BJ (cell line): ENCODE data around the gene ZNF564. TPM values are rescaled to one million over a fixed set of nuclear protein-coding genes. Genes with fewer than 3 reads are reported as not detected.

Experiments used
- CTCF ChIA-PET: fragments of 350-600 bp; formaldehyde crosslinking; extraction: SDS; loops from one replicate; lab custom pipeline; 2021; ENCODE audit warnings: antibody characterized with exemption, inconsistent platforms; lab: Yijun Ruan, JAX
- POLR2A ChIA-PET: fragments of 300-600 bp; sonication (Branson Sonifier 250); formaldehyde crosslinking; extraction: SDS; loops from one replicate; lab custom pipeline; 2021; ENCODE audit warnings: antibody characterized with exemption; lab: Charles Lee
- DNase-seq: peaks from one replicate; pipeline ENCODE4 v3.0.0-alpha.2; 2011; ENCODE audit warnings: low read depth
- H3K27me3 ChIP-seq: 2 replicates; pipeline ENCODE4 v1.6.0; 2011; ENCODE audit warnings: low read length; ENCODE audit not compliant: control insufficient read depth, insufficient read depth
- H3K36me3 ChIP-seq: 2 replicates; pipeline ENCODE4 v1.5.1; 2011; ENCODE audit warnings: low read length; ENCODE audit not compliant: control insufficient read depth, insufficient read depth
- H3K4me3 ChIP-seq: 2 replicates; pipeline ENCODE4 v1.5.1; 2011; ENCODE audit warnings: low read depth, mild to moderate bottlenecking, control low read depth, low read length
- CTCF ChIP-seq: IDR thresholded peaks from 2 replicates; pipeline ENCODE4 v1.5.1; 2011; ENCODE audit warnings: low read depth, mild to moderate bottlenecking, control low read depth, inconsistent platforms, low read length, moderate library complexity; ENCODE audit not compliant: insufficient read depth
- polyA plus RNA-seq: library from polyadenylated mRNA; depleted of rRNA; stranded (reverse); fragments of >200 nt; gene quantifications from 2 replicates; pipeline ENCODE4 v1.2.3, GENCODE V29; 2011; rRNA removed
- small RNA-seq: library from RNA; depleted of rRNA; stranded (forward); fragments of <200 nt; gene quantifications from one replicate; pipeline ENCODE3, GENCODE V24; 2012; ENCODE audit warnings: low replicate concordance, low read depth; ENCODE audit not compliant: insufficient read length

Gene ZNF564
- polyA plus RNA-seq, 1 experiment = 1.4 TPM

DNA sequence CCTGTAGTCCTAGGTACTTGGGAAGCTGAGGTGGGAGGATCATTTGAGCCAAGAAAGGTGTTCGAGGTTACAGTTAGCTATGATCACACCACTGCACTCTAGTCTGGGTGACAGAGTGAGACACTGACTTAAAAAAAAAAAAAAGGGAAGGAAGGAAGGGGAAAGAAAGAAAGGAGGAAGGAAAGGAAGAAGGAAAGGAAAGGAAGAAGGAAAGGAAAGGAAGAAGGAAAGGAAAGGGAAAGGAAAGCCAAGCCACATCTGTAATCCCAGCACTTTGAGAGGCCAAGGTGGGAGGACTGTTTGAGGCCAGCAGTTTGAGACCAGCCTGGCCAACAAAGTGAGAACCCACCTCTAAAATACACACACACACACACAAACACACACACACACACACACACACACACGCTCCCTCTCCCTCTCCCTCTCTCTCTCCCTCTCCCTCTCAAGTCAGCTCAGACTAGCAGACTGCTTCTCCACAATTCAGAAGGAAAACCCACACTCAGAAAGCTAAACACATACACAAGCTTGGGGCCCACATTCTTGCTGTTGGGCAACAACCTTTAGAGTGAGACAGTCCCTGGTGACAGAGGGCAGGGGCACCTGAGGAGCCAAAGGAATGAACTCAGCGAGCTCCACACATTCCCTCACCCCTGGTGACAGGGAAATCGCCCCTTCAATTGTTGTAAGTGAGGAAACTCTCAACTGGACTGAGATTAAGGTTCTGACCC, 69.3 kb downstream of the ZNF564 start:
- CTCF ChIA-PET = interaction anchor here (0.6 kb wide), 1 partner anchor 1100 kb away, joined by 3 read pairs; no protein-coding TSS in a partner anchor
- POLR2A ChIA-PET = no interaction called here

DNA sequence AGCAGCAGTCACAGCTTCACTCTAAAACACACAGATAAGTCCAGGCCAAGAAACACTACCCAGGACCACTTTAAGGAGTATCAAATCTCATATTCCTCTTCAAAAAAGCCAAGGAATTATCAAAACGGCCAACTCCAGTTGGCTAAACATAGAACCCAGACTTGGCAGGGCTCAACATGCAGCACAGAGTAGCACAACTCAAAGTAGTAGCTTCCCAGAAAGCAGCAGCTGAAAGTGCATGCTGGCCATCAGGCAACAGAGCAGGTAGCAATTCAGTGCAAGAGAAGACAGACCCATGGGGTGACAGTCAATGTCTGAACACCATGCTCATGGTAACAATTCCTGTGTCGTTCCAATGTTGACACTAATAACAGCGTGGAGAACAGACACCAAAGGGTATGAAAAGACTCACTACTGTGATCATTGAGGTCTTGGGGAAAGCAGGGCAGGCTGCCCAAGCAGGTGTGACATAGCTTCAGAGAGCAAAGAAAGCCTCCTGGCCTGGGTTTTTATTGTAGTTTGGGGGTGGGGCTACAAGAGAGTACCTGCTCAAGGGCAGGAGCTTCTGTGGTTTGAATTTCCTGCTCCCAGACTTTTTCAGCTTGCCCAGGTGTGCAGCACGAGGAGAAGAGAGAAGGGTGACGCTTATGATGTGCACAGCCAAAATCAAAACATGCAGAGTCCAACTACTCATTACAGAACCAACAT, 72.9 kb downstream of the ZNF564 start:
- ChIA-PET CTCF (interaction anchor here (0.6 kb wide), 2 partner anchors 23 to 153 kb away, joined by 3 read pairs; no protein-coding TSS in a partner anchor), POLR2A (no interaction called here)
- Histone ChIP-seq H3K4me3 (no peak overlapping the region), H3K36me3 (no peaks in the 10 kb centered on the region), H3K27me3 (no peaks in the 10 kb centered on the region)
- no peak for DNase-seq
- TF ChIP-seq CTCF = no peak

More for the DNA sequence above, 69.3 kb downstream of the ZNF564 start:
- Histone ChIP-seq H3K27me3 (no peaks in the 10 kb centered on the region), H3K36me3 (no peaks in the 10 kb centered on the region), H3K4me3 (no peak overlapping the region)
- no peak for TF ChIP-seq CTCF
- DNase-seq = no peak

Small RNA genes within 50 kb of the gene (small RNA-seq; reads per million reads assigned to genes)
- gene MTCO1P27 (not detected), gene PPIAP20 (not detected)

Other genes with a start within 250 kb of the ZNF564 start
- gene ZNF563, start 217.8 kb downstream of the ZNF564 start, polyA plus RNA-seq = 1.4 and 2.1 TPM in 2 replicates
- 0.36 and 1.0 TPM in 2 replicates for gene ZNF442, start 185.8 kb downstream of the ZNF564 start, polyA plus RNA-seq
- 0.63 and 1.3 TPM in 2 replicates for gene ZNF799, start 150.2 kb downstream of the ZNF564 start, polyA plus RNA-seq
- 0.56 and 1.5 TPM in 2 replicates for gene ZNF443, start 110.5 kb downstream of the ZNF564 start, polyA plus RNA-seq
- 0.59 and 1.1 TPM in 2 replicates for gene ZNF709, start 66.7 kb downstream of the ZNF564 start, polyA plus RNA-seq
- gene ZNF490, start 59.3 kb upstream of the ZNF564 start, polyA plus RNA-seq = 1.6 and 3.7 TPM in 2 replicates
- 7.7 and 10.5 TPM in 2 replicates for gene ZNF791, start 59.4 kb upstream of the ZNF564 start, polyA plus RNA-seq
- 31.7 and 66.9 TPM in 2 replicates for gene MAN2B1, start 115.3 kb upstream of the ZNF564 start, polyA plus RNA-seq
- 6.1 and 9.3 TPM in 2 replicates for gene WDR83, start 115.3 kb upstream of the ZNF564 start, polyA plus RNA-seq
- gene DHPS, start 130.4 kb upstream of the ZNF564 start, polyA plus RNA-seq = 64.7 and 92.2 TPM in 2 replicates
- not detected in 2 replicates for gene GNG14, start 136.5 kb upstream of the ZNF564 start, polyA plus RNA-seq
- 7.7 and 13.6 TPM in 2 replicates for gene FBXW9, start 145.1 kb upstream of the ZNF564 start, polyA plus RNA-seq
- 49.6 and 77.3 TPM in 2 replicates for gene TNPO2, start 172.4 kb upstream of the ZNF564 start, polyA plus RNA-seq
- gene TRIR, start 183.2 kb upstream of the ZNF564 start, polyA plus RNA-seq = 161 and 181 TPM in 2 replicates
- gene GET3, start 186.0 kb upstream of the ZNF564 start, polyA plus RNA-seq = 163 and 250 TPM in 2 replicates
- gene BEST2, start 200.3 kb upstream of the ZNF564 start, polyA plus RNA-seq = not detected in 2 replicates
- gene HOOK2, start 224.1 kb upstream of the ZNF564 start, polyA plus RNA-seq = 6.3 and 10.4 TPM in 2 replicates
- 36.8 and 49.4 TPM in 2 replicates for gene JUNB, start 240.0 kb upstream of the ZNF564 start, polyA plus RNA-seq